Measurements from ENCODE around the gene CDYL. TPM values are rescaled to one million over a fixed set of nuclear protein-coding genes. Genes with fewer than 3 reads are reported as not detected.
A peak's percentile ranks its signal among the peaks of the same experiment; 100 is the strongest.

The CDYL gene
- total RNA-seq, 5 donors from 2014 or later (not counting 1 experiment from before 2014, with no cell fraction given), result 24.7 to 36.8 (median 30.2) TPM

DNA sequence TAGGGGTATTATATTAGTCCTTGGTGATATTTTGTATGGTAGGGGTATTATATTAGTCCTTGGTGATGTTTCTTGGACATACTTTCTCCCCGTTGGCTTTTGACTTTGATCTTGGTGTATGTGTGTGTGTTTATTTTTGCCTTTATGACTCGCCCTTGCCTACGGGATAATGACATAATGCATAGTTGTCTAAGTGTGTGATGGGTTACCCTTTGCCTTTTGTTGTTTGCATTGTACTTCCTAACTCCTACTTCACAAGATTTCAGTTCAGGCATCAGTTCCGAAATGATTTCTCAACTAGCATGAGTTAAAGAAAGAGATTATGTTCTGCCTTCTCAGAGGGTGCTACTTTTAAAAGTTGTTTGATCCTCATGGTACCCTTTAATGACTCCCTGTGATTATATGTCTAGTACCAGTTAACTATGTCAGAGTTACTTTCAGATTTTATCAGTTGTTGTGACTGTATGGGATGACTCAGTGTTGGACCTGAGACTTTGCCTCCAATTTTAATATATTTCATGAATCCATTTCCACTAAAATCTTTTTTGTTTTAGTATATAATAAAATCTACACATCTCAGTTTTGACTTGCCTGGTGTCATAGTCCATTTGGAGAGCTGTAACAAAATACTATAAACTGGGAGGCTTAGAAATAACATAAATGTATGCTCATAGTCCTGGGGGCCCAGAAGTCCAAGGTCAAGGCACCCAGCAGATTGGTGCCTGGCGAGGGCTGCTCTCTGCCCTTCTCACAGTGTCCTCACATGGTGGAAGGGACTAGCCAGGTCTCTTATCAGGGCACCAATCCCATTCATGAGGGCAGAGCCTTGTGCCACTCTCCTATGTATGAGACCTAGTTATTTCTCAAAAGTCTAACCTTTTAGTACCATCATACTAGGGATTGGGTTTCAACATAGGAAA, 34.1 kb downstream of the CDYL start:
- Mint-ChIP-seq H3K27ac (peak overlapping the region in 1 of 2 donors; percentile 2), H3K27me3 (no peaks in the 10 kb centered on the region), H3K9me3 (peaks cover 4 to 13% (median 13%) of the 10 kb centered on the region in 3 donors), H3K36me3 (peaks cover 17% of the 10 kb centered on the region), H3K4me3 (no peak overlapping the region), H3K4me1 (peaks cover 82 to 88% (median 87%) of the 10 kb centered on the region in 3 donors)
- Histone ChIP-seq H3K27me3 (replicated peaks in 1 of 2; ENCODE audit: control insufficient read depth in 2 of 2, extremely low read depth in 1 of 2, insufficient read depth in 2 of 2, low read length in 1 of 2) (no peaks in the 10 kb centered on the region), H3K4me3 (ENCODE audit: control insufficient read depth in 1 of 2, extremely low read depth in 1 of 2, low read length in 1 of 2) (no peak overlapping the region), H3K9me3 (peaks cover 6% of the 10 kb centered on the region), H3K27ac (ENCODE audit: low read length) (no peak overlapping the region), H3K36me3 (ENCODE audit: control insufficient read depth in 2 of 2, extremely low read depth in 1 of 2, insufficient read depth in 1 of 2, low read length in 1 of 2) (peaks cover 4 to 10% of the 10 kb centered on the region in 2 donors), H3K4me1 (ENCODE audit: control insufficient read depth in 1 of 2, extremely low read depth in 1 of 2, insufficient read depth in 2 of 2, low read length in 2 of 2) (peaks cover 0 to 14% of the 10 kb centered on the region in 2 experiments)
- no peak for ATAC-seq (replicated peaks in 1 of 4)
- ChIA-PET POLR2A (no interaction called here), CTCF (no interaction called here)
- WGBS (ENCODE audit: insufficient coverage), result 33% methylated on average over 1 of the region's 5 CpGs
- no peak for DNase-seq

DNA sequence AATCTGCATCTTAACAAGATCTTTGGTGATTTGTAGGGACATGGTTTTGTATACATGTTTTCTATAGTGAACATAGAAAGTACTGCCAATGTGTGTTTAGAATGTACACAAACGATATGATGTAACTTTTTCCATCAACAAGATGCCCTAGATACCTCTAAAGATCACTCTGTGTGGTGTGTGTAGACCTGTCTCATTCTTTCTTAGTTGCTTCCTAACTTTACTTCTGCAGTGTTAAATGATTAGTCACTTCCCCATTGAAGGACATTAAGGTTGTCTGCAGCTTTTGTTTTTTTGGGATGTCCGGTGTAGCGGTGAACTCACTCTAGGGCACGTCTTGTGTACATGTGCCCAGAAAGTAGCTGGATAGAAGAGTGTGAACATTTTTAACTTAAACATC, 35.9 kb downstream of the CDYL start:
- Histone ChIP-seq H3K27me3 (replicated peaks in 1 of 2; ENCODE audit: control insufficient read depth in 2 of 2, extremely low read depth in 1 of 2, insufficient read depth in 2 of 2, low read length in 1 of 2) (no peaks in the 10 kb centered on the region), H3K4me3 (ENCODE audit: control insufficient read depth in 1 of 2, extremely low read depth in 1 of 2, low read length in 1 of 2) (no peak overlapping the region), H3K36me3 (ENCODE audit: control insufficient read depth in 2 of 2, extremely low read depth in 1 of 2, insufficient read depth in 1 of 2, low read length in 1 of 2) (peaks cover 0 to 4% of the 10 kb centered on the region in 2 donors), H3K27ac (ENCODE audit: low read length) (no peak overlapping the region), H3K4me1 (ENCODE audit: control insufficient read depth in 1 of 2, extremely low read depth in 1 of 2, insufficient read depth in 2 of 2, low read length in 2 of 2) (peaks cover 0 to 9% of the 10 kb centered on the region in 2 experiments), H3K9me3 (peaks cover 6% of the 10 kb centered on the region)
- peak overlapping the region; percentile 37 to 56 for H3K27ac Mint-ChIP-seq
- DNase-seq, result no peak
- ChIA-PET CTCF (interaction anchor here in 1 of 2 donors (0.5 kb wide), 1 partner anchor 35 kb away, joined by 5 read pairs; no protein-coding TSS in a partner anchor), POLR2A (no interaction called here)
- peaks cover 4 to 13% (median 13%) of the 10 kb centered on the region in 3 donors for H3K9me3 Mint-ChIP-seq
- H3K4me3 Mint-ChIP-seq, result peak overlapping the region in 1 of 3 donors; percentile 25
- no peaks in the 10 kb centered on the region for H3K27me3 Mint-ChIP-seq
- H3K4me1 Mint-ChIP-seq, result peaks cover 75 to 81% (median 80%) of the 10 kb centered on the region in 3 donors
- H3K36me3 Mint-ChIP-seq, result peaks cover 14% of the 10 kb centered on the region
- no CpG with 5 or more reads among the region's 4 CpGs for WGBS (ENCODE audit: insufficient coverage)
- no peak for ATAC-seq (replicated peaks in 1 of 4)

DNA sequence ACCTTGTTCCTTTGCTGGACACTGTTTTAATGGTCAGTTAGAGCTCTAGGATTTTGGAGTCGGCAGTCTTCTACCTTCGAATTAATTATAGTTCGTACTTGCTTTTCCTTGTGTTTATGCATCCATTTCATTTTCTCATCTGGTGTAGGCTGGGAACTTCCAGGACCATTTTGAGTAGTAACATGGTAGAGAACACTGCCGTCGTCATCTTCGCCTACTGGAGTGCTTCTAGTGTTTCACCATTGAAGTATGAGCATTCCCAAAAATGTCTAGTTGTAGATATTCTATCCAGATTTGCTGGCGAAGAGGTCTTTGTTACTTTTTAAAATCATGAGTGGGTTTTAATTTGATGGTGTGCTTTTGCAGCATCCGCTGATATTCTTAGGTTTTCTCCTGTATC, 36.9 kb downstream of the CDYL start:
- CTCF ChIA-PET, result no interaction called here
- H3K4me3 Mint-ChIP-seq, result peak overlapping the region in 1 of 3 donors; percentile 0
- H3K4me1 ChIP-seq (ENCODE audit: control insufficient read depth in 1 of 2, extremely low read depth in 1 of 2, insufficient read depth in 2 of 2, low read length in 2 of 2), result peaks cover 0 to 12% of the 10 kb centered on the region in 2 experiments
- H3K36me3 Mint-ChIP-seq, result peaks cover 12% of the 10 kb centered on the region
- DNase-seq (no peak), ATAC-seq (replicated peaks in 1 of 4) (no peak)
- no peaks in the 10 kb centered on the region for H3K27me3 Mint-ChIP-seq
- H3K4me1 Mint-ChIP-seq, result peaks cover 76 to 80% (median 76%) of the 10 kb centered on the region in 3 donors
- peaks cover 6% of the 10 kb centered on the region for H3K9me3 ChIP-seq
- H3K27ac Mint-ChIP-seq, result no peak overlapping the region
- H3K27ac ChIP-seq (ENCODE audit: low read length), result no peak overlapping the region
- H3K4me3 ChIP-seq (ENCODE audit: control insufficient read depth in 1 of 2, extremely low read depth in 1 of 2, low read length in 1 of 2), result no peak overlapping the region
- no peaks in the 10 kb centered on the region for H3K36me3 ChIP-seq (ENCODE audit: control insufficient read depth in 2 of 2, extremely low read depth in 1 of 2, insufficient read depth in 1 of 2, low read length in 1 of 2)
- peaks cover 4 to 13% (median 13%) of the 10 kb centered on the region in 3 donors for H3K9me3 Mint-ChIP-seq
- H3K27me3 ChIP-seq (replicated peaks in 1 of 2; ENCODE audit: control insufficient read depth in 2 of 2, extremely low read depth in 1 of 2, insufficient read depth in 2 of 2, low read length in 1 of 2), result no peaks in the 10 kb centered on the region
- 92% methylated on average over 4 of the region's 8 CpGs for WGBS (ENCODE audit: insufficient coverage)
- POLR2A ChIA-PET, result no interaction called here

DNA sequence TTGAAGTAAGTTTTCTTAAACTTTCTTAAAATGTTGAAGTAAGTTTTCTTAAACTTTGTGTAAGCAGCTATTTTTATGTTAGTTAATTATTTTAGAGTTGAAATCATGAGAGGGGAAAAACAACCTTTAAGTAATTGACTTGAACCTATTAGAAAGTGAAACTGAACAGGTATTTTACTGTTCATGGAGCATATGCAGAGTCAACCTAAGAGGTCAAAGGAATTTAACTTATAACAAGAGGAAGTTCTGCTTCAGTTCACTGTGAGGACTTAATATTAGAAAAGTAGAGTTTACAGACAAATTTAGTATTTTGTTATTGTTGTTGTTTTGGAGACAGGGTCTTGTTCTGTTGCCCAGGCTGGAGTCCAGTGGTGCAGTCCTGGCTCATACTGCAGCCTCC, 38.0 kb downstream of the CDYL start:
- Mint-ChIP-seq H3K27ac (no peak overlapping the region), H3K36me3 (peaks cover 2% of the 10 kb centered on the region), H3K27me3 (no peaks in the 10 kb centered on the region), H3K4me1 (peaks cover 75 to 80% (median 78%) of the 10 kb centered on the region in 3 donors), H3K9me3 (peaks cover 4 to 6% (median 6%) of the 10 kb centered on the region in 3 donors), H3K4me3 (peak overlapping the region in 1 of 3 donors; percentile 0)
- Histone ChIP-seq H3K27ac (ENCODE audit: low read length) (no peak overlapping the region), H3K4me3 (ENCODE audit: control insufficient read depth in 1 of 2, extremely low read depth in 1 of 2, low read length in 1 of 2) (no peak overlapping the region), H3K27me3 (replicated peaks in 1 of 2; ENCODE audit: control insufficient read depth in 2 of 2, extremely low read depth in 1 of 2, insufficient read depth in 2 of 2, low read length in 1 of 2) (no peaks in the 10 kb centered on the region), H3K36me3 (ENCODE audit: control insufficient read depth in 2 of 2, extremely low read depth in 1 of 2, insufficient read depth in 1 of 2, low read length in 1 of 2) (no peaks in the 10 kb centered on the region), H3K4me1 (ENCODE audit: control insufficient read depth in 1 of 2, extremely low read depth in 1 of 2, insufficient read depth in 2 of 2, low read length in 2 of 2) (peaks cover 0 to 17% of the 10 kb centered on the region in 2 experiments), H3K9me3 (peaks cover 6% of the 10 kb centered on the region)
- POLR2A ChIA-PET, result no interaction called here
- ATAC-seq (replicated peaks in 1 of 4), result no peak
- DNase-seq, result no peak
- CTCF ChIA-PET, result no interaction called here

DNA sequence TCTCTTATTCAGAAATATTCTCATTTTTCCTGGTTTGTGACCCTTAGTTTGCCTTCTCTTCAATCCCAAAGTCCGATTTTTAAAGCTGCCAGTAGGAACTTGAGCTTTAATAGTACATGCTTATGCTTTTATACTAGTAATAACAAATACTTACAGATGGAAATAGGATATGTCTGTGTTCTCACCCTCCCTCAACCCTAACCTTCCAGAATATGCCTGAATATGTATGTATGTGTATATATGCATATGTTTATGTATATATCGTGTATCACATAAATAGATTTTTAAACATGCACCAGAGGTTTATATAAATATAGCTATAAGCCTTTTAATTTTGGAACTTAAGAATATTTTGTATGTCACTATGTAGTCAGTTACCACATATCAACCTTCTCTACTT, 38.8 kb downstream of the CDYL start:
- Histone ChIP-seq H3K27ac (ENCODE audit: low read length) (no peak overlapping the region), H3K4me3 (ENCODE audit: control insufficient read depth in 1 of 2, extremely low read depth in 1 of 2, low read length in 1 of 2) (no peak overlapping the region), H3K9me3 (peaks cover 3% of the 10 kb centered on the region), H3K36me3 (ENCODE audit: control insufficient read depth in 2 of 2, extremely low read depth in 1 of 2, insufficient read depth in 1 of 2, low read length in 1 of 2) (no peaks in the 10 kb centered on the region), H3K4me1 (ENCODE audit: control insufficient read depth in 1 of 2, extremely low read depth in 1 of 2, insufficient read depth in 2 of 2, low read length in 2 of 2) (peaks cover 0 to 24% of the 10 kb centered on the region in 2 experiments), H3K27me3 (replicated peaks in 1 of 2; ENCODE audit: control insufficient read depth in 2 of 2, extremely low read depth in 1 of 2, insufficient read depth in 2 of 2, low read length in 1 of 2) (no peaks in the 10 kb centered on the region)
- Mint-ChIP-seq H3K27ac (no peak overlapping the region), H3K4me3 (peak overlapping the region in 1 of 3 donors; percentile 32), H3K36me3 (peaks cover 4% of the 10 kb centered on the region), H3K9me3 (peaks cover 3% of the 10 kb centered on the region in 3 donors), H3K4me1 (peaks cover 80 to 84% (median 83%) of the 10 kb centered on the region in 3 donors), H3K27me3 (no peaks in the 10 kb centered on the region)
- ChIA-PET CTCF (interaction anchor here in 1 of 2 donors (0.6 to 0.7 kb wide), 2 partner anchors 31 to 65 kb away, joined by 3 read pairs; no protein-coding TSS in a partner anchor), POLR2A (no interaction called here)
- no peak for ATAC-seq (replicated peaks in 1 of 4)
- no peak for DNase-seq
- whole genome bisulfite sequencing (ENCODE audit: insufficient coverage), result no CpG with 5 or more reads among the region's 2 CpGs

DNA sequence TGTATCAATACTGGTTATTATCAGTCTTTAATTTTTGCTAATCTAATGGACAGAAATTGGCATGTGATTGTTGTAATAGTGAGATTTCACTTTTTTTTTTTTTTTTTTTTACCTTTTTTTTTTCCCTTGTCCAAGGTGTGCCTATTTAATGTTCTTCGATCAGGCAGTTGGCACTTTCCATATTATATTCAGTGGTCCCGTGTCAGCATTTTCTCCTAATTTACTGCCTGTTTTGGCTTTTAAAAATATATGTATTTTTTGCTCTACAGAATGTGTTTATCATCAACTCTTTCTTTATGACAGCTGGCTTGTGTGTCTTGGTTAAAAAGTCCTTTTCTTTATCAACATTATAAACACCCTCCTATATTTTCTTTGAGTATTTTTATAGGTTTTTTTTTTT, 39.4 kb downstream of the CDYL start:
- no peak overlapping the region for H3K4me3 Mint-ChIP-seq

More for the DNA sequence above, 39.4 kb downstream of the CDYL start:
- no peaks in the 10 kb centered on the region for H3K36me3 ChIP-seq (ENCODE audit: control insufficient read depth in 2 of 2, extremely low read depth in 1 of 2, insufficient read depth in 1 of 2, low read length in 1 of 2)
- no peak overlapping the region for H3K4me3 ChIP-seq (ENCODE audit: control insufficient read depth in 1 of 2, extremely low read depth in 1 of 2, low read length in 1 of 2)
- Mint-ChIP-seq H3K36me3 (peaks cover 8% of the 10 kb centered on the region), H3K27me3 (no peaks in the 10 kb centered on the region), H3K4me1 (peaks cover 80 to 84% (median 82%) of the 10 kb centered on the region in 3 donors), H3K27ac (no peak overlapping the region), H3K9me3 (peaks cover 0 to under 1% (median 0%) of the 10 kb centered on the region in 3 donors)
- H3K9me3 ChIP-seq, result no peaks in the 10 kb centered on the region
- CTCF ChIA-PET, result interaction anchor here in 1 of 2 donors (0.6 to 0.7 kb wide), 2 partner anchors 199 to 710 kb away, joined by 4 to 5 read pairs; no protein-coding TSS in a partner anchor
- DNase-seq (no peak), ATAC-seq (replicated peaks in 1 of 4) (no peak)
- no peaks in the 10 kb centered on the region for H3K27me3 ChIP-seq (replicated peaks in 1 of 2; ENCODE audit: control insufficient read depth in 2 of 2, extremely low read depth in 1 of 2, insufficient read depth in 2 of 2, low read length in 1 of 2)
- POLR2A ChIA-PET, result no interaction called here
- no CpG with 5 or more reads among the region's 2 CpGs for WGBS (ENCODE audit: insufficient coverage)
- peaks cover 0 to 28% of the 10 kb centered on the region in 2 experiments for H3K4me1 ChIP-seq (ENCODE audit: control insufficient read depth in 1 of 2, extremely low read depth in 1 of 2, insufficient read depth in 2 of 2, low read length in 2 of 2)
- H3K27ac ChIP-seq (ENCODE audit: low read length), result no peak overlapping the region
